Measurements from ENCODE around the gene AHNAK.
A peak's percentile ranks its signal among the peaks of the same experiment; 100 is the strongest.

Gene AHNAK

DNA sequence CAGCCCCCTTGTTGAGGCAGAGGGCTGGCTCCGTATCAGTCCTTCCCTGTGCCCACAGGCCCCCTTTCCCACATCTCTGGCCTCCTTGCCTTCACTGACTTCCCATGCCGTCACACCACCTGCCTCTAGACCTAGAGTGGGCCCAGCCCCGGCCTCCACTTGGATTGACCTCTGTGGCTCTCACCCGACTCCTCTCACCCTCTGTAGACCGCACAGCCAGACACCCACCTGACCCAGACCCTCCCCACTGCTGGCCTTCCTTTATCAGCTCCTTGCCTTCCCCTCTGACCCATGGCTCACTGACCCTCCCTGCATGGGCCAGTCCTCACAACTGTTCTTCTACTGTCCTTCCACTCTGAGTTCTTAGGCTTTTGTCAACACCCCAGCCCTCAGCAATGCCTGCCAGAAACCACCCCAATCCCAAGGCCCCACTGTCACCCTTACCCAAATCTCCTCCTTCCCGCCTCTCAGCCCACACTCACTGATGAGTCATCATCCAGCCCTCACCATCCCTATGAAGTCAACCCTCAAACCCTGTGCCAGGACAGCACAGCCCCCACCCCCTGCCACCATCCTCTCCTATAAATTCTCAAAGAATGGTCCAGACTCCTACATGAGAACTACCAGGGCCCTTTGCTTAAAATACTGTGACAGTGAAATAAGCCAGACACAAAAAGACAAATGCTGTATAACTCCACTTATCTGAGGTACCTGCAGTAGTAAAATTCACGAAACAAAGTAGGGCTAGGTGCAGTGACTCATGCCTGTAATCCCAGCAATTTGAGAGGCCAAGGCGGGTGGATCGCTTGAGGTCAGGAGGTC lies 74.3 kb downstream of the AHNAK start:
- H3K4me3 ChIP-seq (ENCODE audit: control insufficient read depth in 1 of 7, extremely low read depth in 1 of 7, insufficient read depth in 4 of 7, low read depth in 2 of 7, low read length in 6 of 7) = no peak overlapping the region
- WGBS (ENCODE audit: insufficient coverage) = 98% methylated on average over 8 of the region's 9 CpGs
- POLR2A ChIA-PET = no interaction called here
- H3K36me3 ChIP-seq (ENCODE audit: control insufficient read depth in 4 of 4, insufficient read depth in 4 of 4, low read length in 3 of 4) = no peaks in the 10 kb centered on the region
- peak in 2 of 3 donors; percentile 10 to 23 for DNase-seq
- peak overlapping the region in 1 of 2 experiments; percentile 25 for H3K27ac ChIP-seq (ENCODE audit: insufficient read depth in 1 of 2, low read depth in 1 of 2, low read length in 2 of 2, poor library complexity in 1 of 2, severe bottlenecking in 2 of 2)
- H3K9me3 ChIP-seq (ENCODE audit: control extremely low read depth in 1 of 5, control insufficient read depth in 4 of 5, insufficient read depth in 2 of 5, low read depth in 1 of 5, low read length in 4 of 5) = no peaks in the 10 kb centered on the region
- CTCF ChIA-PET = no interaction called here
- H3K4me1 ChIP-seq (ENCODE audit: control extremely low read depth in 1 of 4, control insufficient read depth in 4 of 4, insufficient read depth in 4 of 4, low read length in 3 of 4) = peaks cover 0 to 3% (median 0%) of the 10 kb centered on the region in 4 experiments
- no peaks in the 10 kb centered on the region for H3K27me3 ChIP-seq (replicated peaks in 2 of 5; ENCODE audit: control insufficient read depth in 4 of 5, insufficient read depth in 5 of 5, low read length in 4 of 5)

DNA sequence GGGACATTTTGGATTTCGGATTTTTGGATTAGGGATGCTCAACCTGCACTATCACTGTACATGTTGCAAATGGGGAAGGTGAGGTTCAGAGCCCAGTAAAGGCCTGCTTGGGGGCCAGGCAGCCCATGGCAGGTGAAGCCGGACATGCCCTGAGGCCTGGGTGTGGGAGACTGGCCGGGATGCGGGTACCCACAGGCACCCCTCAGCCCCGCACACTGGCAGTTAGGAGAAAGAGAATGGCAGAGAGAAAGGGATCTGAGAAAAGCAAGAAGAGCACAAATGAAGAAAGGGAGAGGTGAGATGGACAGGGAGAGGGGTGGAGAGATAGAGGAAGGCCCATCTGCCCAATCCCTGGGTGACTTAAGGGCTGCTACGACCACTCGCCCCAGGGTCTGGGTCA lies 75.0 kb downstream of the AHNAK start:
- Histone ChIP-seq H3K27ac (ENCODE audit: insufficient read depth in 1 of 2, low read depth in 1 of 2, low read length in 2 of 2, poor library complexity in 1 of 2, severe bottlenecking in 2 of 2) (no peak overlapping the region), H3K4me1 (ENCODE audit: control extremely low read depth in 1 of 4, control insufficient read depth in 4 of 4, insufficient read depth in 4 of 4, low read length in 3 of 4) (peaks cover 0 to 3% (median 0%) of the 10 kb centered on the region in 4 experiments), H3K27me3 (replicated peaks in 2 of 5; ENCODE audit: control insufficient read depth in 4 of 5, insufficient read depth in 5 of 5, low read length in 4 of 5) (no peaks in the 10 kb centered on the region), H3K4me3 (ENCODE audit: control insufficient read depth in 1 of 7, extremely low read depth in 1 of 7, insufficient read depth in 4 of 7, low read depth in 2 of 7, low read length in 6 of 7) (no peak overlapping the region), H3K9me3 (ENCODE audit: control extremely low read depth in 1 of 5, control insufficient read depth in 4 of 5, insufficient read depth in 2 of 5, low read depth in 1 of 5, low read length in 4 of 5) (no peaks in the 10 kb centered on the region), H3K36me3 (ENCODE audit: control insufficient read depth in 4 of 4, insufficient read depth in 4 of 4, low read length in 3 of 4) (no peaks in the 10 kb centered on the region)
- ChIA-PET CTCF (no interaction called here), POLR2A (no interaction called here)
- no peak for DNase-seq
- 95% methylated on average over 4 of the region's 7 CpGs for WGBS (ENCODE audit: insufficient coverage)

DNA sequence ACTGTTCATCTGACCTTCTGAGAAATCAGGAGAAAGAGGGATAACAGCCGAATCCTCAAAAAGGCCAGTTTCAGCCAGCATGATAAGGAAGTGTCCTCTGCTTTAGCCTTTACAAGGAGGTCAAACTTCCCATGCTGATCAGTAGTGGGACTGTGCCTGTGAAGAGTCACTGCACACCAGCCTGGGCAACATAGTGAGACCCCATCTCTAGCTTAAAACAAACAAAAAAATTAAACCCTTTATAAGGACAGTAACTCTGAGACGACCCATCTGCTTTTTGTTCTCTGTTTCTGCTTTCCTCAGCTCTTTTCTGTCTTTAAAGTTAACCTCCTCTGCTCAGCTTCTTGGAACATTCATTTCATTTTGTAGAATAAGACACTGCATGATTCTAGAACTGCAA lies 78.0 kb downstream of the AHNAK start:
- ChIA-PET POLR2A (interaction anchor here (0.6 kb wide), 1 partner anchor 19 kb away, joined by 3 read pairs; no protein-coding TSS in a partner anchor), CTCF (interaction anchor here (1.6 kb wide), 1 partner anchor 11 kb away, joined by 5 read pairs; no protein-coding TSS in a partner anchor)
- H3K9me3 ChIP-seq (ENCODE audit: control extremely low read depth in 1 of 5, control insufficient read depth in 4 of 5, insufficient read depth in 2 of 5, low read depth in 1 of 5, low read length in 4 of 5) = no peaks in the 10 kb centered on the region
- no peak for DNase-seq
- no peak overlapping the region for H3K4me3 ChIP-seq (ENCODE audit: control insufficient read depth in 1 of 7, extremely low read depth in 1 of 7, insufficient read depth in 4 of 7, low read depth in 2 of 7, low read length in 6 of 7)
- H3K36me3 ChIP-seq (ENCODE audit: control insufficient read depth in 4 of 4, insufficient read depth in 4 of 4, low read length in 3 of 4) = no peaks in the 10 kb centered on the region
- 80% methylated on average over 1 of the region's 2 CpGs for WGBS (ENCODE audit: insufficient coverage)
- H3K27ac ChIP-seq (ENCODE audit: insufficient read depth in 1 of 2, low read depth in 1 of 2, low read length in 2 of 2, poor library complexity in 1 of 2, severe bottlenecking in 2 of 2) = no peak overlapping the region
- H3K4me1 ChIP-seq (ENCODE audit: control extremely low read depth in 1 of 4, control insufficient read depth in 4 of 4, insufficient read depth in 4 of 4, low read length in 3 of 4) = peaks cover 0 to 3% (median 0%) of the 10 kb centered on the region in 4 experiments
- no peaks in the 10 kb centered on the region for H3K27me3 ChIP-seq (replicated peaks in 2 of 5; ENCODE audit: control insufficient read depth in 4 of 5, insufficient read depth in 5 of 5, low read length in 4 of 5)

DNA sequence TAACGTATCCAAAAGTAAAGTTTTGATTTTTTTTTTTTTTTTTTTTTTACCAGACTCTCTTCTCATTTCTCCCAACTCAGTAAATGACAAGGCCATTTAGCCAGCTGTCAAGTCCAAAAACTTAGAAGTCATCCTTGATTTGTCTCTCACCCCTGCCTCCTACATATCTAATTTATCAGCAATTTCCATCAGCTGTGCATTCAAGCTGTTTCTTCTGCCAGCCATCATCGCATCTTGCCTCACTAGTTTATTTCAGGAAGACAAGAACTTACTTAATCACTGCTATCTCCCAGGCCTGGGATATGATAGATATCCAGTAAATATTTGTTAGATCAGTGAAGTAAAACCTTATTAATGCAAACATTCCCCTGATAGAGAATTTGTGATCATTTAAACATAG lies 80.2 kb downstream of the AHNAK start:
- no peaks in the 10 kb centered on the region for H3K36me3 ChIP-seq (ENCODE audit: control insufficient read depth in 4 of 4, insufficient read depth in 4 of 4, low read length in 3 of 4)
- H3K4me3 ChIP-seq (ENCODE audit: control insufficient read depth in 1 of 7, extremely low read depth in 1 of 7, insufficient read depth in 4 of 7, low read depth in 2 of 7, low read length in 6 of 7) = no peak overlapping the region
- no peaks in the 10 kb centered on the region for H3K4me1 ChIP-seq (ENCODE audit: control extremely low read depth in 1 of 4, control insufficient read depth in 4 of 4, insufficient read depth in 4 of 4, low read length in 3 of 4)
- CTCF ChIA-PET = interaction anchor here (0.7 to 1.8 kb wide), 3 partner anchors 14 to 42 kb away, joined by 4 read pairs; no protein-coding TSS in a partner anchor
- no peak for DNase-seq
- WGBS (ENCODE audit: insufficient coverage) = 100% methylated on average over 1 of the region's 2 CpGs
- POLR2A ChIA-PET = interaction anchor here (1.1 kb wide), 1 partner anchor 12 kb away, joined by 3 read pairs; no protein-coding TSS in a partner anchor
- H3K27me3 ChIP-seq (replicated peaks in 2 of 5; ENCODE audit: control insufficient read depth in 4 of 5, insufficient read depth in 5 of 5, low read length in 4 of 5) = no peaks in the 10 kb centered on the region
- no peaks in the 10 kb centered on the region for H3K9me3 ChIP-seq (ENCODE audit: control extremely low read depth in 1 of 5, control insufficient read depth in 4 of 5, insufficient read depth in 2 of 5, low read depth in 1 of 5, low read length in 4 of 5)
- no peak overlapping the region for H3K27ac ChIP-seq (ENCODE audit: insufficient read depth in 1 of 2, low read depth in 1 of 2, low read length in 2 of 2, poor library complexity in 1 of 2, severe bottlenecking in 2 of 2)

DNA sequence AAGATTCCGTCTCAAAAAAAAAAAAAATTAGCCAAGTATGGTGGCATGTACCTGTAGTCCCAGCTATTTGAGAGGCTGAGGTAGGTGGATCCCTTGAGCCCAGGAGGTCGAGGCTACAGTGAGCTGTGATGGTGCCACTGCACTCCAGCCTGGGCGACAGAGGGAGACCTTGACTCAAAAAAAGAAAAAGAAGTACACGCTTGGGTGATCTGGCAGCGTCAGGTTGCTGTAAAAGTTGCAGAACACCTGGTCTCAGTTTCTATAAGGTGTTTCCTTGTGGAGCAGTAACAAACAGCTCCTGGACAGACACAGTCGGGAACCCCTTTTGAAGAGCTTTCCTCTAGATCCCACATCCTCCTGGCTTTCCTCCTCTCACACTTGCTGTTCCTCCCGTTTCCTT lies 82.0 kb downstream of the AHNAK start:
- Histone ChIP-seq H3K27me3 (replicated peaks in 2 of 5; ENCODE audit: control insufficient read depth in 4 of 5, insufficient read depth in 5 of 5, low read length in 4 of 5) (no peaks in the 10 kb centered on the region), H3K36me3 (ENCODE audit: control insufficient read depth in 4 of 4, insufficient read depth in 4 of 4, low read length in 3 of 4) (no peaks in the 10 kb centered on the region), H3K27ac (ENCODE audit: insufficient read depth in 1 of 2, low read depth in 1 of 2, low read length in 2 of 2, poor library complexity in 1 of 2, severe bottlenecking in 2 of 2) (no peak overlapping the region), H3K9me3 (ENCODE audit: control extremely low read depth in 1 of 5, control insufficient read depth in 4 of 5, insufficient read depth in 2 of 5, low read depth in 1 of 5, low read length in 4 of 5) (no peaks in the 10 kb centered on the region), H3K4me3 (ENCODE audit: control insufficient read depth in 1 of 7, extremely low read depth in 1 of 7, insufficient read depth in 4 of 7, low read depth in 2 of 7, low read length in 6 of 7) (no peak overlapping the region), H3K4me1 (ENCODE audit: control extremely low read depth in 1 of 4, control insufficient read depth in 4 of 4, insufficient read depth in 4 of 4, low read length in 3 of 4) (no peaks in the 10 kb centered on the region)
- DNase-seq = no peak
- WGBS (ENCODE audit: insufficient coverage) = 94% methylated on average over 6 of the region's 7 CpGs
- POLR2A ChIA-PET = interaction anchor here (0.6 kb wide), 1 partner anchor 14 kb away, joined by 3 read pairs; no protein-coding TSS in a partner anchor
- CTCF ChIA-PET = interaction anchor here (0.6 to 1.0 kb wide), 3 partner anchors 36 to 51 kb away, joined by 3 to 7 read pairs (median 3); no protein-coding TSS in a partner anchor

DNA sequence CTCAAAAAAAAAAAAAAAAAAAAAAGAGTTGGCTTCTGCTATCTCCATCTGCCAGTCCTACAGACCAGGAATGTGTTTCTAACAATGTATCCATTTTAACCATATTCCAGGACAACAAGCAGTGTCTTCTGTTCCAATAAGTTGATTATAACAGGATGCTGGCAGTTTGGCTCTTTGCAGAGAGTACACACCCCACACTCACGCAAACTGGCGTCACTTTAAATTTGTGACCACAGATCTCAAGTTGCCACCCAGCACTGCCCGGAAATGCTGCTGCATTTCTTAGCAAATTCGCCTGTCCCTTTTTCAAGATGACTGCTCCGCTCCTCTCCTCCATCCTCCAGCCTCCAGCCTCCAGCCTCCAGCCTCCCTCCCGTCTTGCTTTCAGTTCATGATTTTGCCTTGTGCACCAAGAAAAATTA lies 83.5 kb downstream of the AHNAK start:
- Histone ChIP-seq H3K4me3 (ENCODE audit: control insufficient read depth in 1 of 7, extremely low read depth in 1 of 7, insufficient read depth in 4 of 7, low read depth in 2 of 7, low read length in 6 of 7) (no peak overlapping the region), H3K4me1 (ENCODE audit: control extremely low read depth in 1 of 4, control insufficient read depth in 4 of 4, insufficient read depth in 4 of 4, low read length in 3 of 4) (peaks cover 0 to 6% (median 2%) of the 10 kb centered on the region in 4 experiments), H3K36me3 (ENCODE audit: control insufficient read depth in 4 of 4, insufficient read depth in 4 of 4, low read length in 3 of 4) (no peaks in the 10 kb centered on the region), H3K27me3 (replicated peaks in 2 of 5; ENCODE audit: control insufficient read depth in 4 of 5, insufficient read depth in 5 of 5, low read length in 4 of 5) (no peaks in the 10 kb centered on the region), H3K27ac (ENCODE audit: insufficient read depth in 1 of 2, low read depth in 1 of 2, low read length in 2 of 2, poor library complexity in 1 of 2, severe bottlenecking in 2 of 2) (no peak overlapping the region), H3K9me3 (ENCODE audit: control extremely low read depth in 1 of 5, control insufficient read depth in 4 of 5, insufficient read depth in 2 of 5, low read depth in 1 of 5, low read length in 4 of 5) (no peaks in the 10 kb centered on the region)
- 96% methylated on average over 6 of the region's 6 CpGs for whole genome bisulfite sequencing (ENCODE audit: insufficient coverage)
- POLR2A ChIA-PET = interaction anchor here (0.6 kb wide), 1 partner anchor 26 kb away, joined by 3 read pairs; no protein-coding TSS in a partner anchor
- peak in 2 of 3 donors; percentile 15 to 37 for DNase-seq
- CTCF ChIA-PET = interaction anchor here (1.8 kb wide), 1 partner anchor 80 kb away, joined by 5 read pairs; no protein-coding TSS in a partner anchor

DNA sequence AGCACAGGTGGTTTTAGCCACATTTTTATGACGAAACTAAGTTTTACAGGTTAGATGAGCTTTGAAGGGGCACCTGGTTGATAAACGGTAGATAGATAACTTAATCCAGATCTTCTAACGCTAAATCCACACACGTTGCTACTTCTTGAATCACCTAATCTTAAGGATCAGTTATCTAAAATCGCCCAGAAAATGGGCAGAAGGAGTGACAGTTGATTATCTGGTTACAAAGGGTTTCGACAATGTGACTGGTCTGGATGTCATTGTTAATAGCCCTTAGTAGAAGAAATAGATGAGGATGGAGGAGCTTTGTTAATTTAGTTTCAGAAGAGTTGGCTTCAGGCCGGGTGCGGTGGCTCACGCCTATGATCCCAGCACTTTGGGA lies 84.1 kb downstream of the AHNAK start:
- Histone ChIP-seq H3K9me3 (ENCODE audit: control extremely low read depth in 1 of 5, control insufficient read depth in 4 of 5, insufficient read depth in 2 of 5, low read depth in 1 of 5, low read length in 4 of 5) (no peaks in the 10 kb centered on the region), H3K36me3 (ENCODE audit: control insufficient read depth in 4 of 4, insufficient read depth in 4 of 4, low read length in 3 of 4) (no peaks in the 10 kb centered on the region), H3K27me3 (replicated peaks in 2 of 5; ENCODE audit: control insufficient read depth in 4 of 5, insufficient read depth in 5 of 5, low read length in 4 of 5) (no peaks in the 10 kb centered on the region), H3K4me3 (ENCODE audit: control insufficient read depth in 1 of 7, extremely low read depth in 1 of 7, insufficient read depth in 4 of 7, low read depth in 2 of 7, low read length in 6 of 7) (no peak overlapping the region), H3K4me1 (ENCODE audit: control extremely low read depth in 1 of 4, control insufficient read depth in 4 of 4, insufficient read depth in 4 of 4, low read length in 3 of 4) (peaks cover 0 to 6% (median 4%) of the 10 kb centered on the region in 4 experiments), H3K27ac (ENCODE audit: insufficient read depth in 1 of 2, low read depth in 1 of 2, low read length in 2 of 2, poor library complexity in 1 of 2, severe bottlenecking in 2 of 2) (peak overlapping the region in 1 of 2 experiments; percentile 47)
- POLR2A ChIA-PET = interaction anchor here (0.6 kb wide), 1 partner anchor 27 kb away, joined by 3 read pairs; no protein-coding TSS in a partner anchor
- no peak for DNase-seq
- CTCF ChIA-PET = interaction anchor here (1.1 to 1.8 kb wide), 2 partner anchors 18 to 80 kb away, joined by 3 to 5 read pairs; no protein-coding TSS in a partner anchor
- WGBS (ENCODE audit: insufficient coverage) = 93% methylated on average over 6 of the region's 9 CpGs

Measured in common myeloid progenitor, CD34-positive (primary cell).